Endothelial cell of umbilical vein (primary cell): Measurements from ENCODE around the gene ATRIP. TPM values are rescaled to one million over a fixed set of nuclear protein-coding genes. Genes with fewer than 3 reads are reported as not detected.

Experiments used
- BruUV-seq: library from RNA; stranded (reverse); fragments of 400-500 nt; replicated peaks from 2 replicates; lab custom pipeline; 2021; lab: Mats Ljungman, UMichigan
- CTCF ChIA-PET: fragments of 300-600, 350-600 bp; sonication (Branson Sonifier 250); formaldehyde crosslinking; loops from one replicate; lab custom pipeline; 2021; ENCODE audit warnings: antibody characterized with exemption, inconsistent platforms; lab: Charles Lee
- POLR2A ChIA-PET: fragments of 300-600, 350-600 bp; sonication (Branson Sonifier 250); formaldehyde crosslinking; loops from one replicate; lab custom pipeline; 2021; ENCODE audit warnings: antibody characterized with exemption, inconsistent platforms; lab: Charles Lee
- DNase-seq: peaks from one replicate; pipeline ENCODE4 v3.0.0-alpha.2; 2011; ENCODE audit warnings: low read depth, low spot score
- FAIRE-seq: peaks from 2 replicates; lab custom pipeline; 2011; peaks lifted over from hg19 to GRCh38; lab: Jason Lieb, UNC
- H2AFZ ChIP-seq: 2 replicates; pipeline ENCODE4 v1.6.0; 2012; ENCODE audit warnings: low read depth, low read length, control low read depth, inconsistent platforms
- H3K27ac ChIP-seq: 2 replicates; pipeline ENCODE4 v1.5.1; 2011; ENCODE audit warnings: low read depth, mild to moderate bottlenecking, control low read depth, low read length, moderate library complexity; ENCODE audit not compliant: insufficient read depth
- H3K27me3 ChIP-seq, 2 experiments: 2 replicates each; pipeline versions ENCODE4 v1.6.0 to v1.6.1; 2011; ENCODE audit warnings: low read length in 2 of 2, mixed read lengths in 1 of 2; ENCODE audit not compliant: control insufficient read depth in 2 of 2, insufficient read depth in 2 of 2
- H3K36me3 ChIP-seq, 2 experiments: 2 replicates in 1 of 2; 3 replicates in 1 of 2; pipeline ENCODE4 v1.5.1; 2011; ENCODE audit warnings: low read length in 2 of 2, mild to moderate bottlenecking in 1 of 2, moderate library complexity in 1 of 2; ENCODE audit not compliant: control insufficient read depth in 2 of 2, insufficient read depth in 2 of 2; ENCODE audit errors: extremely low read depth in 1 of 2
- H3K4me1 ChIP-seq: 3 replicates; pipeline ENCODE4 v1.5.1; 2011; ENCODE audit warnings: mild to moderate bottlenecking, low read length; ENCODE audit not compliant: control insufficient read depth, insufficient read depth; ENCODE audit errors: extremely low read depth
- H3K4me2 ChIP-seq: 2 replicates; pipeline ENCODE4 v1.6.1; 2011; ENCODE audit warnings: low read length, control low read depth, mixed read lengths; ENCODE audit not compliant: insufficient read depth
- H3K4me3 ChIP-seq, 3 experiments: fragments of 200-600 bp in 1 of 3; sonication (generic), shearing (Covaris generic) in 1 of 3; replicated peaks in 1 of 3; 2 replicates each; pipeline ENCODE4 v1.5.1; 2011 to 2016; ENCODE audit warnings: control low read depth in 3 of 3, low read length in 3 of 3, mild to moderate bottlenecking in 2 of 3, inconsistent platforms in 1 of 3, low read depth in 1 of 3, moderate library complexity in 1 of 3; ENCODE audit not compliant: insufficient read depth in 1 of 3
- H3K79me2 ChIP-seq: 2 replicates; pipeline ENCODE4 v1.6.0; 2012; ENCODE audit warnings: low read length, inconsistent platforms; ENCODE audit not compliant: control insufficient read depth, insufficient read depth
- H3K9ac ChIP-seq: replicated peaks from 2 replicates; pipeline ENCODE3; 2011; ENCODE audit warnings: low read length, control low read depth; ENCODE audit not compliant: insufficient read depth; ENCODE audit errors: extremely low read depth
- H3K9me1 ChIP-seq: replicated peaks from 3 replicates; pipeline ENCODE4 v1.6.0; 2011; ENCODE audit warnings: mild to moderate bottlenecking, low read length; ENCODE audit not compliant: control insufficient read depth, insufficient read depth; ENCODE audit errors: extremely low read depth
- H3K9me3 ChIP-seq: replicated peaks from 2 replicates; pipeline ENCODE4 v1.5.1; 2012; ENCODE audit warnings: low read length, inconsistent platforms; ENCODE audit not compliant: control insufficient read depth, insufficient read depth
- H4K20me1 ChIP-seq: replicated peaks from 2 replicates; pipeline ENCODE3; 2011; ENCODE audit warnings: mild to moderate bottlenecking, low read length; ENCODE audit not compliant: control insufficient read depth, insufficient read depth; ENCODE audit errors: extremely low read depth
- EZH2 ChIP-seq: IDR thresholded peaks from 2 replicates; pipeline ENCODE4 v1.6.1; 2012; ENCODE audit warnings: borderline replicate concordance, low read depth, mild to moderate bottlenecking, moderate library complexity, low read length, inconsistent platforms; ENCODE audit not compliant: severe bottlenecking
- FOS ChIP-seq: IDR thresholded peaks from 2 replicates; pipeline ENCODE4 v1.6.1; 2011; ENCODE audit warnings: mild to moderate bottlenecking, low read length, moderate library complexity, borderline replicate concordance; ENCODE audit not compliant: insufficient read depth
- GATA2 ChIP-seq: IDR thresholded peaks from 2 replicates; pipeline ENCODE4 v1.7.0; 2011; ENCODE audit warnings: low read depth, mild to moderate bottlenecking, moderate library complexity, mixed read lengths, low read length; ENCODE audit not compliant: insufficient read length, insufficient read depth
- JUN ChIP-seq: IDR thresholded peaks from 2 replicates; pipeline ENCODE4 v1.6.1; 2011; ENCODE audit warnings: borderline replicate concordance, low read depth; ENCODE audit not compliant: insufficient read length, insufficient read depth
- MYC ChIP-seq: IDR thresholded peaks from one replicate; pipeline ENCODE4 v1.6.1; 2011; ENCODE audit warnings: mild to moderate bottlenecking, low read depth, low read length
- POLR2A ChIP-seq: IDR thresholded peaks from 2 replicates; pipeline ENCODE4 v1.6.1; 2012; ENCODE audit warnings: low read depth, mild to moderate bottlenecking, control low read depth, low read length
- POLR2AphosphoS5 ChIP-seq: IDR thresholded peaks from 2 replicates; pipeline ENCODE4 v1.6.1; 2012; ENCODE audit warnings: low read depth, mild to moderate bottlenecking, control low read depth, low read length, moderate library complexity; ENCODE audit not compliant: insufficient read depth
- dilution Hi-C: fragments of 300-500 bp; cut with MboI; formaldehyde crosslinking; loops from one replicate; pipeline ENCODE4 v1.15.0; 2019; ENCODE audit warnings: low sequenced_read_pairs; ENCODE audit not compliant: extremely low pct_ligation_motif_present
- intact Hi-C: fragments of 100-400 bp; cut with micrococcal nuclease; formaldehyde crosslinking; loops from one replicate; pipeline ENCODE4 v1.10.0; 2022
- polyA plus RNA-seq, 4 experiments: library from polyadenylated mRNA; depleted of rRNA in 3 of 4; stranded (reverse) in 3 of 4; unstranded in 1 of 4; fragments of >200 nt; gene quantifications; 2 replicates each; pipeline versions ENCODE4 v1.2.1 to v1.2.3, GENCODE V29; 2011 to 2012; ENCODE audit warnings: missing spikeins in 1 of 4
- total RNA-seq: library from RNA; stranded (reverse); gene quantifications from 2 replicates; pipeline ENCODE4 v1.2.3, GENCODE V29; 2021
- TF ChIP-seq, protein P1 (sequence below): IDR thresholded peaks from 2 replicates; pipeline ENCODE4 v1.6.1; 2011; ENCODE audit not compliant: insufficient read depth, insufficient read length
- TF ChIP-seq, protein P2 (sequence below), 2 donors: IDR thresholded peaks; 1 replicate in 1 of 2; 2 replicates in 1 of 2; pipeline ENCODE4 v1.5.1; 2011; ENCODE audit warnings: low read length in 2 of 2, mild to moderate bottlenecking in 2 of 2, moderate library complexity in 2 of 2, control low read depth in 1 of 2, inconsistent platforms in 1 of 2, low read depth in 1 of 2; ENCODE audit not compliant: insufficient read depth in 1 of 2; ENCODE audit errors: extremely low read depth in 1 of 2

ATRIP gene
- total and polyA plus RNA-seq, 2 donors (not counting 3 experiments of a cell fraction or from before 2014, with no cell fraction given) = 10.6 to 14.7 TPM

DNA sequence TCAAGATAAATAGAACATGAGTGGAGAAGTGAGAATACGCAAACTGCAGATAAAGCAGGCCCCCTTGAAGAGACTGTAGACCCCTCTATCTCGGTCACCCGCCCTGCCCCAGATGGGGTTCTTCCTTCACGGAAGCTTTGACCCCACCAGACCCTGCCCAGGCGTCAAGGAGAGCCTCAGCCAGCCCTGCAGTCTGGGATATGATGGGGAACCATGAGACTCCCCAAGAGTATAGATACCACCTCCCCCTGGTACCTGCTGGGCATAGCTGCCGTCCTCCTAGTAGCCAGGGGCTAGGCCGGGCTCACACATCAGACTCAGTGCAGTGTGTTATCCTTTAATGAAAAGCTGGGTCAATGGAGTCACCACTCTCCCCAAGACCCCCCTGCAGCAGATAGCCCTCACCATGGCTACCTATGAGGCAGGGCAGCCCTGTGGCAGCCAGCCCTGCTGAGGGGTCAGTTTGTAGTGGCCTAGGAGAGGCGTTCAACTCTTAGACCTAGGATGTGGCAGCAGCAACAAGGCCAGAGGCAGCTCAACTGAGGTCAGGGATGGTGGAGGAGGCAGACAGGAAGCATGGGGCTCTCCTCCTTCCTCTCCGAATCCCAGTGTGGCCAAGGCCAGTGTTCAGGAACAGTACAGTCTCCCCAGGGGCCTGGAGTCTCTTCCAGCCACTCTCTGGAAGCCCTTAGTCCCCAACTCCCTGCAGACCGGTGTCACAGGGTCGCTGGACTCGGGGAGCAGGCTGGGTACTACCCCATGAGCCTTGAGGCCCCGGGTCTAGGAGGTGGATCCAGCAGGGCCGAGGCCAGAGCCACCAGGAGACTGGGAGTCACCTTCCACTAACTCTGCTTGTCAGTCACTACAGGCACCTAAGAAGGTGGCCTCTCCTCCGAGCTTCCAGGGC, 42.8 kb upstream of the ATRIP start:
- POLR2A ChIA-PET = no interaction called here
- peaks cover 0 to 13% of the 10 kb centered on the region in 2 experiments for H3K36me3 ChIP-seq
- no peak overlapping the region for H3K4me3 ChIP-seq
- no peaks in the 10 kb centered on the region for H3K79me2 ChIP-seq
- TSS peak; percentile 64 for BruUV-seq
- intact Hi-C loops = no loop called here
- no peak overlapping the region for H2AFZ ChIP-seq
- H3K4me2 ChIP-seq = no peak overlapping the region
- dilution Hi-C loops = no loop called here
- no peaks in the 10 kb centered on the region for H4K20me1 ChIP-seq
- no peaks in the 10 kb centered on the region for H3K9me1 ChIP-seq
- no peak overlapping the region for H3K27ac ChIP-seq
- CTCF ChIA-PET = interaction anchor here (12.6 kb wide), 1 partner anchor 33 kb away, joined by 716 read pairs; no protein-coding TSS in a partner anchor
- no peak for FAIRE-seq
- no peak overlapping the region for H3K9ac ChIP-seq
- no peaks in the 10 kb centered on the region for H3K27me3 ChIP-seq
- TF ChIP-seq, protein P1, sequence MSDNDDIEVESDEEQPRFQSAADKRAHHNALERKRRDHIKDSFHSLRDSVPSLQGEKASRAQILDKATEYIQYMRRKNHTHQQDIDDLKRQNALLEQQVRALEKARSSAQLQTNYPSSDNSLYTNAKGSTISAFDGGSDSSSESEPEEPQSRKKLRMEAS = no peak
- TF ChIP-seq FOS = no peak
- no peak for TF ChIP-seq JUN
- no peak for TF ChIP-seq POLR2A
- TF ChIP-seq, protein P2, sequence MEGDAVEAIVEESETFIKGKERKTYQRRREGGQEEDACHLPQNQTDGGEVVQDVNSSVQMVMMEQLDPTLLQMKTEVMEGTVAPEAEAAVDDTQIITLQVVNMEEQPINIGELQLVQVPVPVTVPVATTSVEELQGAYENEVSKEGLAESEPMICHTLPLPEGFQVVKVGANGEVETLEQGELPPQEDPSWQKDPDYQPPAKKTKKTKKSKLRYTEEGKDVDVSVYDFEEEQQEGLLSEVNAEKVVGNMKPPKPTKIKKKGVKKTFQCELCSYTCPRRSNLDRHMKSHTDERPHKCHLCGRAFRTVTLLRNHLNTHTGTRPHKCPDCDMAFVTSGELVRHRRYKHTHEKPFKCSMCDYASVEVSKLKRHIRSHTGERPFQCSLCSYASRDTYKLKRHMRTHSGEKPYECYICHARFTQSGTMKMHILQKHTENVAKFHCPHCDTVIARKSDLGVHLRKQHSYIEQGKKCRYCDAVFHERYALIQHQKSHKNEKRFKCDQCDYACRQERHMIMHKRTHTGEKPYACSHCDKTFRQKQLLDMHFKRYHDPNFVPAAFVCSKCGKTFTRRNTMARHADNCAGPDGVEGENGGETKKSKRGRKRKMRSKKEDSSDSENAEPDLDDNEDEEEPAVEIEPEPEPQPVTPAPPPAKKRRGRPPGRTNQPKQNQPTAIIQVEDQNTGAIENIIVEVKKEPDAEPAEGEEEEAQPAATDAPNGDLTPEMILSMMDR (IDR thresholded peaks at IDR 0.05; ENCODE audit: extremely low read depth in 1 of 2, insufficient read depth in 1 of 2, low read depth in 1 of 2, low read length in 2 of 2) = no peak
- TF ChIP-seq POLR2AphosphoS5 = no peak
- no peak for TF ChIP-seq EZH2
- no peak for TF ChIP-seq GATA2
- no peak for TF ChIP-seq MYC
- peaks cover 10% of the 10 kb centered on the region for H3K4me1 ChIP-seq
- DNase-seq = no peak
- no peaks in the 10 kb centered on the region for H3K9me3 ChIP-seq
